HG02571 (cell line): ENCODE data around the gene CPAMD8.
"Not testable (repeated sequence)": the region's sequence is repeated elsewhere in the genome, so short reads cannot be mapped to it uniquely, and the experiment has no call there.

Experiments used
- ATAC-seq: cut with Tn5 transposase; IDR thresholded peaks from one replicate; pipeline ENCODE4 v1.9.1; 2021; ENCODE audit warnings: mild to moderate bottlenecking, moderate library complexity; ENCODE audit not compliant: unreplicated experiment

The CPAMD8 gene

DNA sequence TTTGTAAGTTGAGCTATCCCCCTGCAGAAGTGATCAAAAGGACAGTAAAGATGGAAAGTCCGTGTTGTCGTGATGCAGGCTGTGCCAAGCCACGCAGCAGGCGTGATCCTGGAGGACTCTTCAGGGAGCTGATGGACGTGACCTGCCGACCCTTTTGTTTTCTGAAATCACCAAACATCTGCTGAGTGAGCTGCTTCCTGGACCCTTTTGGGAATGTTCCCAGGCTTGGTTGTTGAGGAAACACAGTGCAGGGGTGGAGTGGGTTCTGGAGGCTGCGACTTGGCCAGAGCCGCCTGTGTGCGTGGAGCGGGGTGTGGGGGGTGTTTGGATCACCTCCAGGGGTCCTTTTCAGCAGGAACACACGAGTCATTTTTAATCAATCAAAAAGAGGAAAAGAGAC lies 15.4 kb upstream of the CPAMD8 start:
- no peak for ATAC-seq

- no peak for ATAC-seq
Observed at GRCh38 chr19:17037966-17038500, 11.4 kb upstream of the CPAMD8 start.

GRCh38 chr19:17037184-17037583 lies 10.6 kb upstream of the CPAMD8 start:
- ATAC-seq: no peak

DNA sequence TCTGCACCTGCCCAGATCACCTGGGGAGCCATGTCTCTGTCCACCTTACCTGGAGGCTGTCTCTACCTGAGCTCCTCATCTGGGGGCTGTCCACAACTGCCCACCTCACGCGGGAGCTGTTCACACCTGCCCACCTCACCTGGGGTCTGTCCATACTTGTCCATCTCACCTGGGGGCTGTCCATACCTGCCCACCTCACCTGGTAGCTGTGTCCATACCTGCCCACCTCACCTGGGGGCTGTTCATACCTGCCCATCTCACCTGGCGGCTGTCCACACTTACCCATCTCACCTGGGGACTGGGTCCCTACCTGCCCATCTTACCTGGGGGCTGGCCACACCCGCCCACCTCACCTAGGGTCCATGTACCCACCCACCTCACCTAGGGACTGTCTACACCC lies 10.0 kb upstream of the CPAMD8 start:
- no peak for ATAC-seq

GRCh38 chr19:17035842-17036424 lies 9.3 kb upstream of the CPAMD8 start:
- no peak for ATAC-seq

- ATAC-seq: no peak
Observed at GRCh38 chr19:17031741-17032140, 5.1 kb upstream of the CPAMD8 start.

- no peak for ATAC-seq
Observed at GRCh38 chr19:17027535-17027975, 945 bp upstream of the CPAMD8 start.

- ATAC-seq: no peak
Observed at GRCh38 chr19:17025991-17026658, 485 bp downstream of the CPAMD8 start.

GRCh38 chr19:17025361-17025760 lies 1.2 kb downstream of the CPAMD8 start:
- no peak for ATAC-seq

- ATAC-seq: not testable (repeated sequence)
Observed at GRCh38 chr19:17024941-17025340, 1.7 kb downstream of the CPAMD8 start.

DNA sequence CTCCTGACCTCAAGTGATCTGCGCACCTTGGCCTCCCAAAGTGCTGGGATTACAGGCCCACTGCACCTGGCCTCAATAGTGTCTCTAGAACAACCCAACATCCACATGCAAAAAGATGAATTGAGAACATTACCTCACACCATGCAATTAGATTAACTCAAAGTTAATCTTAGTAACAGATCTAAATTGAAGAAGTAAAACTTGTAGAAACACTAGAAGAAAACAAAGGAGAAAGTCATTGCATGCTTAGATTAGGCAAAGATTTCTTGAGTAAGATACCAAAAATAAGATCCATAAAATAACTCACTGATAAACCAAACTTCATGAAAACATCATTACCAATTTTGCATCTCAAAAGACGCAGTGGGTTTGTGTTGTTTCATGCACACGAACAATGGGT lies 2.8 kb downstream of the CPAMD8 start:
- no peak for ATAC-seq

DNA sequence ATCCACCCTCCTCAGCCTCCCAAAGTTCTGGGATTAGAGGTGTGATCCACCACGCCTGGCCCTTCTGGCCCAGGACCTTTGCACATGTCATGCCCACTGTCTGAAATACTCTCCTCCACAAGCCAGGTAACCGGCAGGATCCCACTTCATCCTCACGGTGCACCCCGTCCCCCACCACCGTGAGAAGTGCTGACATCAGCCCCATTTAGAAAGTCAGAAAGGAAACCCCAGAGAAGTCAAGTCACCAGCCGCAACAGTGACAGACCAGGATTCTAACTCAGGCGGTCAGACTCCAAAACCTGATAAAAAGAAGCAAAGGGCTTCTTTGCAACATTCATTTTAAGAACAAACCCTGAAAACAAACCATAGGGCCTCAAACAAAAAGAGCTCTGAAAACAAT lies 3.9 kb downstream of the CPAMD8 start:
- ATAC-seq: no peak

DNA sequence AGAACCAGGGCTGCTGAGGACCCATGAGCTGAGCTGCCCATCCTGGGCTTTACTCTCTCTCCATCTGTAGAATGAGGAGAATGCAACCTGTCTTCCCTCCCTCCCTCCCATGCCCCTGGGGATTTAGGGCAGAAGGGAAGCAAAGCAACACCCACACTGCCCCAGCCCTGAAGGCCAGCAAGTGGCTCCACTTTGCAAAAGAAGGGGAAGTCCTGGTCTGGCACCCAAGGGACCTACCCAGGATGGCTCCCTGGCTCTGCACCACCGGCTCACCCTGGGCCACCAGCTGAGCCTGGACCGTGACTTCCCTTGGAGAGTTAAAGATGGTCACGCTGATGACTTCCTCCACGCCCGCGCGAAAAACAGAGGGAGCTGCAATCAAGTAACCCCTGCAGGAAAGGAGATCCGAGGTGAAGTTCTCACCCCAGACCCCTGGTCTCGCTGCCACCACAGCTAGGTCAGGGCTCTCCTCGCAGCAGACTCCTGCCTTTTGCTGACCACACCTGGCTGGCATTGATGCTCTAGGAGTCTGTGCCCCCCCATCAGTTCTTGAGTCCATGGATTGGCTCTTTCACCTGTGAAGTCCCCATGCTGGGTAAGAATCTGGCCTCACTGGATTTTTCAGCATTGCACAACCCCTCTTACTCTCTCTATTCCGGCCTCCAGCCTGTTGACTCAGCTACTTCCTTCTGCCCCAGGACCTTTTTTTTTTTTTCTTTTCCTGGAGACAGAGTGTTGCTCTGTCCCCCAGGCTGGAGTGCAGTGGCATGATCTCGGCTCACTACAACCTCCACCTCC lies 4.6 kb downstream of the CPAMD8 start:
- ATAC-seq: no peak

DNA sequence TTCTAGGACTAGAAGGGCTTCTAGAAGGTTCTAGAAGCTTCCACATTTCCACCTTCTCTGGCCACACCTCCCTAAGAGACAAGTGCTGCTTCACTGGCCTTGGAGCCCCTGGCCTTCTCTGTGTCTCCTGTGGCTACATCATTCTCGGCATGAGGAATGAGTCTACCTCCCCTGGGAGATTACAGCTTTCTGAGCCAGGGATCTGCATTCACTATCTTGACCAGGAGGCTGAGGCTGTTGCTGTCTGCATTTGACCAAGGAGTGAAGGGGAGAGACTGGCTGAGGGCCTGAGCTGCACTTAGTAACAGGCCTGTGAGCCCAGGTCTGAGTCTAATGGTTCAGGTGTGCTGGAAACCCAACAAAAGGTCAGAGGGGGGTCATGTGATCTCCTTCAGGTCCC lies 5.3 kb downstream of the CPAMD8 start:
- ATAC-seq: no peak

DNA sequence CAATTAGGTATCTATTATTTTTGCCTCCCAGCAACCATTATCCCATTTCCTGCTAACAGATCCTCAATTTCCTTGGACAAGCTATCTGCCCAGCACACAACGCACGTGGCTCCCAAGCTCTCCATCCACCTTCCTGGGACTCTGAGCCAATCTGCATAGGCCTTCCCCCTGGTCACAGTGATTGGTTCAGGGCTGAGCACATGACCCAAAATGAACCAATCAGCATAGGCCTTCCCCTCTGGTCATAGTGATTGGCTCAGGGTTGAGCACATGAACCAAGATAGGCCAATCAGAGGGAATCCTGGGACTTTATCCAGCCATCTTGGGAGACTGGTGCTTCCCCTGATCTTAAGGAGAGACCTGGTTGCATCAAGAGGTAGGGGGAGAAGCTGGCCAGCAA lies 5.8 kb downstream of the CPAMD8 start:
- no peak for ATAC-seq

DNA sequence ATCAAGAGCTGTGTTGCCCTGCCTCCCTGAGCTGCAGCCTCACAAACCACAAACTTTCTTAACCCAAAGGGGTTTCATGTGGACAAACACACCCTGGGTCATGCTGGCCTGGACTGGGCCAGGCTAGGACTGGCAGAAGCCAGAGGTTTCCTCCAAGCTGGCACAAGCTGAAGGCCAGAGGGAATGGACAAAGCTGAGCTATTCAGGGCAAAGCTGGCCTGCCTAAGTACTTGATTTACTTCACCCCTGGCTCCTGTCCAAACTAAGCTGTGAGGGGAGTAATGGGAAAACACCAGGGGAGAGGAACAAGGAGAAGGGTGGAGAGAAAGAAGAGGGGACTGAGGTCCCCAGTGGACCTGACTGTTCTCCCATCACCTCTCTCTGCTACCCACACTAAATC lies 6.2 kb downstream of the CPAMD8 start:
- no peak for ATAC-seq

DNA sequence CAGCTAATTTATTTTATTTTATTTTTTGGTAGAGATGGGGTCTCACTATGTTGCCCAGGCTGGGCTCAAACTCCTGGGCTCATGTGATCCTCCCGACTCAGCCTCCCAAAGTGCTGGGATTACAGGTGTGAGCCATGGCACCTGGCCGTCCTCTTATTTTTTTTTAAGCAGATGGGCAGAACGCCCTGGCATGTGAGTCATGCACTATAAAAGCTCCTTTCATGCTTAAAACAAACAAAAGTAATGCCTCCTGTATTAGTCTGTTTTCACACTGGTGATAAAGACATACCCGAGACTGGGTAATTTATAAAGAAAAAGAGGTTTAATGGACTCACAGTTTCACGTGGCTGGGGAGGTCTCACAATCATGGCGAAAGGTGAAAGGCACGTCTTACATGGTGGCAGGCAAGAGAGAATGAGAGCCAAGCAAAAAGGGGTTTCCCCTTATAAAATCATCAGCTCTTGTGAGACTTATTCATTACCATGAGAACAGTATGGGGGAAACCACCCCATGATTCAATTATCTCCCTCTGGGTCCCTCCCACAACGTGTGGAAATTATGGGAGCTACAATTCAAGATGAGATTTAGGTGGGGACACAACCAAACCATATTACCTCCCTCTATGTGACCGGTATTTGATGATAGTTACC lies 12.3 kb downstream of the CPAMD8 start:
- not testable (repeated sequence) for ATAC-seq

DNA sequence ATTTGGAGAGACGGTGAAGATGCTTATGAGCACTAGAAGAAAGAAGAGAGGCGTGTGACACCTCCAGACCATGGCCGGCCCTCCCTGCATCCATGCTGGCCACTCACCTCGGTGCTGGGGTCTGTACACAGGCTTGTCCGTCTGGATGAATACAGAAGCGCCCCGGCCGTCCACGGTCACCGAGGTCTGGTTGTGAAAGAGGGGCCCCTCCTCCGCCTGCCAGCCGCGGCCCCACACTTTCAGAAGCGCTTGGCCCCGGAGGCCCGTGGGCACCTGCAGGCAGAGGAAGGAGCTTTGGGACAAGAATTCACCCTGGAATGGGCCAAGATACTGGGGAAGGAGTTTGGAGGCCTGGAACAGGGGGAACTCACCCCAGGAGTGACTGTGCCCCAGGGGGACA lies 15.1 kb downstream of the CPAMD8 start:
- no peak for ATAC-seq

GRCh38 chr19:17006579-17006978 lies 20.0 kb downstream of the CPAMD8 start:
- no peak for ATAC-seq

DNA sequence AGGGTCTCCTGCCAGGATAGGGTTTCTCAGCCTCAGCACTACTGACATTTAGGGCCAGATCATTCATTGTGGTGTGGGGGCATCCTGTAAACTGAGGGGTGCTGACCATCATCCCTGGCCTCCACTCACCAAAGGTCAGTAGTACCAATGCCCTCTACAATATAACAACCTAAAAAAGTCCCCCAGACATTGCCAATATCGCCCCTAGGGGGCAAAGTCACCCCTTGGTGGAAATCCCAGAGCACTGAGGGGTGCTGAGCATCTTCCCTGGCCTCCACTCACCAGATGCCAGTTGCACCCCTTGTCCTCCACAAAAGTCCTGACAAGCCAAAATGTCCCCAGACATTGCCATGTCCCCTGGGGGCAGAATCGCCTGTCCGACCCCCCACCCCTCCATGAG lies 21.6 kb downstream of the CPAMD8 start:
- ATAC-seq: no peak

DNA sequence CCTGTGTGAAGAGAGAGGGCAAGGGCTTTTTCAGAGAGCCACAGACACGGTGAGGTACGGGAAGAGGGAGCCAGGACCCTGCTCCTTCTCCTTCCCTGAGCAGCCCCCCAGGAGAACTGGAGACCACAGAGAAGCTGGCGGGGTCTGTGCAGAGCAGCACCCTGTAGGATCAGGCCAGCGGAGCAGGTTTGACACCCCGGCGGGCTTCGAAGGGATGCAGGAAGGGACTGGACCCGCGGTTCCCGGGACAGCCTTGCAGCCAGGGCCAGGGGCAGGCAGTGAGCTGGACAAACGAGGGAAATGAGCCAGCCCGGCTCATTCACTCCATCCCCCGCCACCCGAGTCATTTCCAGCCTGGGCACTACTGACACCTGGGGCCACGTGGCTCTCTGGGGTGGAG lies 22.2 kb downstream of the CPAMD8 start:
- no peak for ATAC-seq
